Liver (tissue), 9 donors: Measurements from ENCODE around the gene HTT-AS. TPM values are rescaled to one million over a fixed set of nuclear protein-coding genes. Genes with fewer than 3 reads are reported as not detected.

Source experiments
- DNase-seq: peaks from one replicate; pipeline ENCODE4 v3.0.0-alpha.2; 2017; ENCODE audit warnings: low spot score
- H3K27ac ChIP-seq, 2 donors: one replicate each; pipeline ENCODE4 v1.7.0; 2013; ENCODE audit warnings: inconsistent platforms in 2 of 2, low read length in 2 of 2, control low read depth in 1 of 2, low read depth in 1 of 2, mild to moderate bottlenecking in 1 of 2
- H3K27me3 ChIP-seq, 4 donors: one replicate each; pipeline versions ENCODE4 v1.6.1 to v1.7.0; 2013; ENCODE audit warnings: low read length in 3 of 4, inconsistent platforms in 1 of 4, mild to moderate bottlenecking in 1 of 4, moderate library complexity in 1 of 4; ENCODE audit not compliant: control insufficient read depth in 4 of 4, insufficient read depth in 4 of 4
- H3K36me3 ChIP-seq, 4 donors: one replicate each; pipeline versions ENCODE4 v1.6.1 to v1.7.0; 2013; ENCODE audit warnings: low read length in 3 of 4, mild to moderate bottlenecking in 3 of 4, low read depth in 1 of 4, moderate library complexity in 1 of 4; ENCODE audit not compliant: control insufficient read depth in 4 of 4, insufficient read depth in 3 of 4
- H3K4me1 ChIP-seq, 4 donors: one replicate each; pipeline versions ENCODE4 v1.6.1 to v1.7.0; 2013; ENCODE audit warnings: low read length in 3 of 4, mild to moderate bottlenecking in 3 of 4, moderate library complexity in 1 of 4; ENCODE audit not compliant: control insufficient read depth in 4 of 4, insufficient read depth in 4 of 4
- H3K4me3 ChIP-seq, 3 donors: one replicate each; pipeline versions ENCODE4 v1.6.1 to v1.7.0; 2013; ENCODE audit warnings: low read length in 3 of 3, control low read depth in 1 of 3, low read depth in 1 of 3, mild to moderate bottlenecking in 1 of 3
- H3K9ac ChIP-seq, 2 donors: one replicate each; pipeline ENCODE4 v1.7.0; 2013; ENCODE audit warnings: low read length in 2 of 2, mild to moderate bottlenecking in 2 of 2, moderate library complexity in 2 of 2, control low read depth in 1 of 2, low read depth in 1 of 2
- H3K9me3 ChIP-seq, 4 donors: one replicate each; pipeline versions ENCODE4 v1.6.1 to v1.7.0; 2013; ENCODE audit warnings: low read length in 3 of 4; ENCODE audit not compliant: control insufficient read depth in 4 of 4
- FOXA1 ChIP-seq: IDR thresholded peaks from 2 replicates; pipeline ENCODE4 v1.6.1; 2016; ENCODE audit warnings: antibody characterized with exemption
- FOXA2 ChIP-seq: IDR thresholded peaks from 2 replicates; pipeline ENCODE4 v1.6.1; 2016; ENCODE audit warnings: antibody characterized with exemption
- GABPA ChIP-seq, 2 donors: IDR thresholded peaks in 1 of 2; conservative IDR thresholded peaks in 1 of 2; 2 replicates each; pipeline ENCODE4 v1.6.1; 2016; ENCODE audit warnings: antibody characterized with exemption in 2 of 2, mild to moderate bottlenecking in 1 of 2, moderate library complexity in 1 of 2
- HNF4A ChIP-seq, 2 donors: conservative IDR thresholded peaks; 2 replicates each; pipeline ENCODE4 v1.6.1; 2016; ENCODE audit warnings: antibody characterized with exemption in 2 of 2, mild to moderate bottlenecking in 2 of 2
- HNF4G ChIP-seq: IDR thresholded peaks from 2 replicates; pipeline ENCODE4 v1.6.1; 2016; ENCODE audit warnings: antibody characterized with exemption
- JUND ChIP-seq, 2 donors: IDR thresholded peaks; 2 replicates each; pipeline ENCODE4 v1.6.1; 2016; ENCODE audit warnings: antibody characterized with exemption in 2 of 2
- NR2F2 ChIP-seq: IDR thresholded peaks from 2 replicates; pipeline ENCODE4 v1.6.1; 2016; ENCODE audit warnings: antibody characterized with exemption
- RAD21 ChIP-seq, 2 donors: IDR thresholded peaks; 2 replicates each; pipeline ENCODE4 v1.6.1; 2016; ENCODE audit warnings: antibody characterized with exemption in 2 of 2, mild to moderate bottlenecking in 2 of 2
- SP1 ChIP-seq: IDR thresholded peaks from 2 replicates; pipeline ENCODE4 v1.6.1; 2018; ENCODE audit warnings: antibody characterized with exemption, mild to moderate bottlenecking
- TAF1 ChIP-seq: conservative IDR thresholded peaks from 2 replicates; pipeline ENCODE4 v1.6.1; 2016; ENCODE audit warnings: antibody characterized with exemption, mild to moderate bottlenecking
- YY1 ChIP-seq: IDR thresholded peaks from 2 replicates; pipeline ENCODE4 v1.6.1; 2016; ENCODE audit warnings: antibody characterized with exemption, mild to moderate bottlenecking
- WGBS: extraction: QIAGEN DNeasy Blood & Tissue Kit; methylation state at CpG from one replicate; pipeline ENCODE4 v1.1.7; 2013; 5-methylcytosine and 5-hydroxymethylcytosine counted together
- polyA plus RNA-seq, 2 donors: library from polyadenylated mRNA; stranded (reverse) in 1 of 2; unstranded in 1 of 2; fragments of 200-250 nt in 1 of 2; fragments of >200 nt in 1 of 2; fragmentation: Nextera tagmentation in 1 of 2; extraction: Ambion mirVana in 1 of 2; gene quantifications; one replicate each; pipeline versions ENCODE4 v1.2.1 to v1.2.3, GENCODE V29; 2013 to 2015
- total RNA-seq, 2 donors: library from RNA; depleted of rRNA; stranded (reverse); fragments of >200 nt; gene quantifications; one replicate each; pipeline ENCODE4 v1.2.3, GENCODE V29; 2014
- TF ChIP-seq, protein P1 (sequence below): IDR thresholded peaks from 2 replicates; pipeline ENCODE4 v1.6.1; 2016; ENCODE audit warnings: antibody characterized with exemption
- TF ChIP-seq, protein P2 (sequence below): IDR thresholded peaks from 2 replicates; pipeline ENCODE4 v1.6.1; 2016; ENCODE audit warnings: antibody characterized with exemption
- TF ChIP-seq, protein P3 (sequence below): IDR thresholded peaks from 2 replicates; pipeline ENCODE4 v1.6.1; 2016; ENCODE audit warnings: antibody characterized with exemption
- donor health status: healthy.
- donor health status: healthy.
- donor health status: healthy.
- donor health status: healthy.
- donor health status: healthy.

The HTT-AS gene
- total and polyA plus RNA-seq, 4 donors: not detected

DNA sequence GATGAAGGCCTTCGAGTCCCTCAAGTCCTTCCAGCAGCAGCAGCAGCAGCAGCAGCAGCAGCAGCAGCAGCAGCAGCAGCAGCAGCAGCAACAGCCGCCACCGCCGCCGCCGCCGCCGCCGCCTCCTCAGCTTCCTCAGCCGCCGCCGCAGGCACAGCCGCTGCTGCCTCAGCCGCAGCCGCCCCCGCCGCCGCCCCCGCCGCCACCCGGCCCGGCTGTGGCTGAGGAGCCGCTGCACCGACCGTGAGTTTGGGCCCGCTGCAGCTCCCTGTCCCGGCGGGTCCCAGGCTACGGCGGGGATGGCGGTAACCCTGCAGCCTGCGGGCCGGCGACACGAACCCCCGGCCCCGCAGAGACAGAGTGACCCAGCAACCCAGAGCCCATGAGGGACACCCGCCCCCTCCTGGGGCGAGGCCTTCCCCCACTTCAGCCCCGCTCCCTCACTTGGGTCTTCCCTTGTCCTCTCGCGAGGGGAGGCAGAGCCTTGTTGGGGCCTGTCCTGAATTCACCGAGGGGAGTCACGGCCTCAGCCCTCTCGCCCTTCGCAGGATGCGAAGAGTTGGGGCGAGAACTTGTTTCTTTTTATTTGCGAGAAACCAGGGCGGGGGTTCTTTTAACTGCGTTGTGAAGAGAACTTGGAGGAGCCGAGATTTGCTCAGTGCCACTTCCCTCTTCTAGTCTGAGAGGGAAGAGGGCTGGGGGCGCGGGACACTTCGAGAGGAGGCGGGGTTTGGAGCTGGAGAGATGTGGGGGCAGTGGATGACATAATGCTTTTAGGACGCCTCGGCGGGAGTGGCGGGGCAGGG, 711 bp upstream of the HTT-AS start:
- Histone ChIP-seq H3K27ac (peak overlapping the region; percentile 94 to 97), H3K4me1 (peaks cover 7 to 44% (median 32%) of the 10 kb centered on the region in 4 donors), H3K4me3 (peak overlapping the region; percentile 52 to 96 (median 88)), H3K9ac (peak overlapping the region; percentile 87 to 88), H3K27me3 (no peaks in the 10 kb centered on the region), H3K36me3 (no peaks in the 10 kb centered on the region), H3K9me3 (no peaks in the 10 kb centered on the region)
- WGBS: under 1% methylated on average over 60 of the region's 60 CpGs
- TF ChIP-seq YY1 (no peak), SP1 (no peak), RAD21 (IDR thresholded peaks at IDR 0.05) (no peak), FOXA2 (no peak)
- TF ChIP-seq, protein P1, sequence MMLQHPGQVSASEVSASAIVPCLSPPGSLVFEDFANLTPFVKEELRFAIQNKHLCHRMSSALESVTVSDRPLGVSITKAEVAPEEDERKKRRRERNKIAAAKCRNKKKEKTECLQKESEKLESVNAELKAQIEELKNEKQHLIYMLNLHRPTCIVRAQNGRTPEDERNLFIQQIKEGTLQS: no peak
- peak; percentile 66 for DNase-seq

DNA sequence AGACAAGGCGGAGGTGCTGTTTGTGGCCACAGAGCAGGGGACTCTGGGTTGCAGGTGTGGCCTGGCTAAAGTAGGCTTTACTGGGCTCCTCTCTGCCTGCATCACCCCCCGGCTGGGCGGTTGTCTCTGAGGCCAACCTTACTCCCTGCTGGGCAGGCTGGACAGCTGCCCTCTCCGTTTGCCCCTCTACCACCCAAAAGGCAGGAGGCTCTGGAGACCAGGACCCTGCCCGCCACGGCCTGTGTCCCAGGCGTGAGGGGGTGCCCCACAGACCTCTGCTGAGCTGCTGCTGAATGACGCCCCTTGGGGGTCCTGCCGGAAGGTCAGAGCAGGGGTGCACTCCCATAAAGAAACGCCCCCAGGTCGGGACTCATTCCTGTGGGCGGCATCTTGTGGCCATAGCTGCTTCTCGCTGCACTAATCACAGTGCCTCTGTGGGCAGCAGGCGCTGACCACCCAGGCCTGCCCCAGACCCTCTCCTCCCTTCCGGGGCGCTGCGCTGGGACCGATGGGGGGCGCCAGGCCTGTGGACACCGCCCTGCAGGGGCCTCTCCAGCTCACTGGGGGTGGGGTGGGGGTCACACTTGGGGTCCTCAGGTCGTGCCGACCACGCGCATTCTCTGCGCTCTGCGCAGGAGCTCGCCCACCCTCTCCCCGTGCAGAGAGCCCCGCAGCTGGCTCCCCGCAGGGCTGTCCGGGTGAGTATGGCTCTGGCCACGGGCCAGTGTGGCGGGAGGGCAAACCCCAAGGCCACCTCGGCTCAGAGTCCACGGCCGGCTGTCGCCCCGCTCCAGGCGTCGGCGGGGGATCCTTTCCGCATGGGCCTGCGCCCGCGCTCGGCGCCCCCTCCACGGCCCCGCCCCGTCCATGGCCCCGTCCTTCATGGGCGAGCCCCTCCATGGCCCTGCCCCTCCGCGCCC, 920 bp downstream of the HTT-AS start:
- H3K9me3 ChIP-seq: no peaks in the 10 kb centered on the region
- H3K4me1 ChIP-seq: peaks cover 7 to 42% (median 32%) of the 10 kb centered on the region in 4 donors
- peak overlapping the region in 1 of 2 donors; percentile 67 for H3K27ac ChIP-seq
- H3K9ac ChIP-seq: no peak overlapping the region
- no peak for DNase-seq
- peak overlapping the region; percentile 40 to 63 (median 52) for H3K4me3 ChIP-seq
- WGBS: 19% methylated on average over 54 of the region's 54 CpGs
- TF ChIP-seq NR2F2 (no peak), HNF4A (conservative IDR thresholded peaks at IDR 0.05) (peak in 1 of 2 donors; percentile 46)
- H3K27me3 ChIP-seq: no peaks in the 10 kb centered on the region
- H3K36me3 ChIP-seq: no peaks in the 10 kb centered on the region

DNA sequence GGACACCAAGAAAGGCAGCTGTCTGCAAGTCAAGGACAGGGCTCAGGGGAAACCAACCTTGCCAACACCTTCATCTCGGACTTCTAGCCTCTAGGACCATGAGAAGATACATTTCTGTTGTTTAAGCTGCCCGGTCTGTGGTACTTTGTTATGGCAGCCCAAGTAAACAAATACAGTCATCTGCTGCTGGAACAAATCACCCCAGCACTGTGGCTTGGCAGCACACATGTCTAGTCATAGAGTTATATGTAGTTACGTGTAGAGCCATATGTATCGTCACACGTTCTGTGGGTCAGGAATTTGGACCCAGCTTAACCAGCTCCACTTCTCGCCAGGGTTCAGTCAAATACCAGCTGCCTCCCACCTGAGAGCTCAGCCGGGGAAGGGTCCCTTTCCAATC, 2.5 kb downstream of the HTT-AS start:
- Histone ChIP-seq H3K9me3 (no peaks in the 10 kb centered on the region), H3K9ac (no peak overlapping the region), H3K27me3 (no peaks in the 10 kb centered on the region), H3K4me1 (peaks cover 7 to 41% (median 32%) of the 10 kb centered on the region in 4 donors), H3K4me3 (no peak overlapping the region), H3K27ac (peak overlapping the region; percentile 9 to 46), H3K36me3 (no peaks in the 10 kb centered on the region)
- no peak for TF ChIP-seq SP1
- TF ChIP-seq HNF4G: no peak
- TF ChIP-seq, protein P2, sequence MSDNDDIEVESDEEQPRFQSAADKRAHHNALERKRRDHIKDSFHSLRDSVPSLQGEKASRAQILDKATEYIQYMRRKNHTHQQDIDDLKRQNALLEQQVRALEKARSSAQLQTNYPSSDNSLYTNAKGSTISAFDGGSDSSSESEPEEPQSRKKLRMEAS: no peak
- no peak for TF ChIP-seq FOXA1
- TF ChIP-seq TAF1: no peak
- TF ChIP-seq, protein P1: no peak
- no peak for TF ChIP-seq JUND (IDR thresholded peaks at IDR 0.05)
- TF ChIP-seq RAD21 (IDR thresholded peaks at IDR 0.05): no peak
- no peak for TF ChIP-seq NR2F2
- no peak for TF ChIP-seq GABPA (IDR thresholded peaks at IDR 0.05 in 1 of 2, conservative IDR thresholded peaks at IDR 0.05 in 1 of 2)
- TF ChIP-seq, protein P3, sequence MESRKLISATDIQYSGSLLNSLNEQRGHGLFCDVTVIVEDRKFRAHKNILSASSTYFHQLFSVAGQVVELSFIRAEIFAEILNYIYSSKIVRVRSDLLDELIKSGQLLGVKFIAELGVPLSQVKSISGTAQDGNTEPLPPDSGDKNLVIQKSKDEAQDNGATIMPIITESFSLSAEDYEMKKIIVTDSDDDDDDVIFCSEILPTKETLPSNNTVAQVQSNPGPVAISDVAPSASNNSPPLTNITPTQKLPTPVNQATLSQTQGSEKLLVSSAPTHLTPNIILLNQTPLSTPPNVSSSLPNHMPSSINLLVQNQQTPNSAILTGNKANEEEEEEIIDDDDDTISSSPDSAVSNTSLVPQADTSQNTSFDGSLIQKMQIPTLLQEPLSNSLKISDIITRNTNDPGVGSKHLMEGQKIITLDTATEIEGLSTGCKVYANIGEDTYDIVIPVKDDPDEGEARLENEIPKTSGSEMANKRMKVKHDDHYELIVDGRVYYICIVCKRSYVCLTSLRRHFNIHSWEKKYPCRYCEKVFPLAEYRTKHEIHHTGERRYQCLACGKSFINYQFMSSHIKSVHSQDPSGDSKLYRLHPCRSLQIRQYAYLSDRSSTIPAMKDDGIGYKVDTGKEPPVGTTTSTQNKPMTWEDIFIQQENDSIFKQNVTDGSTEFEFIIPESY: no peak
- DNase-seq: no peak
- WGBS: 92% methylated on average over 7 of the region's 7 CpGs
